ENCODE measurements around the gene KPNA6. TPM values are rescaled to one million over a fixed set of nuclear protein-coding genes. Genes with fewer than 3 reads are reported as not detected.

The KPNA6 gene
- total and polyA plus RNA-seq, 2 experiments from 2014 or later: 33.8 to 45.7 TPM

Other genes with a start within 250 kb of the KPNA6 start
- 105 and 161 TPM in 2 replicates for gene PTP4A2, start 169.7 kb upstream of the KPNA6 start, total RNA-seq
- gene PTP4A2, start 169.7 kb upstream of the KPNA6 start, polyA plus RNA-seq: 285 and 366 TPM in 2 replicates
- 86.8 and 99.5 TPM in 2 replicates for gene KHDRBS1, start 94.2 kb upstream of the KPNA6 start, total RNA-seq
- 116 and 152 TPM in 2 replicates for gene KHDRBS1, start 94.2 kb upstream of the KPNA6 start, polyA plus RNA-seq
- 5.1 TPM in 2 replicates for gene TMEM39B, start 35.1 kb upstream of the KPNA6 start, total RNA-seq
- 4.6 and 7.0 TPM in 2 replicates for gene TMEM39B, start 35.1 kb upstream of the KPNA6 start, polyA plus RNA-seq
- gene TXLNA, start 71.6 kb downstream of the KPNA6 start, total RNA-seq: 40.8 and 40.9 TPM in 2 replicates
- 31.3 and 33.3 TPM in 2 replicates for gene TXLNA, start 71.6 kb downstream of the KPNA6 start, polyA plus RNA-seq
- gene CCDC28B, start 92.5 kb downstream of the KPNA6 start, total RNA-seq: 68.7 and 75.1 TPM in 2 replicates
- 99.7 and 111 TPM in 2 replicates for gene CCDC28B, start 92.5 kb downstream of the KPNA6 start, polyA plus RNA-seq
- 1.4 and 2.0 TPM in 2 replicates for gene IQCC, start 97.6 kb downstream of the KPNA6 start, total RNA-seq
- gene IQCC, start 97.6 kb downstream of the KPNA6 start, polyA plus RNA-seq: 2.8 and 4.8 TPM in 2 replicates
- gene DCDC2B, start 101.0 kb downstream of the KPNA6 start, total RNA-seq: not detected in 2 replicates
- gene DCDC2B, start 101.0 kb downstream of the KPNA6 start, polyA plus RNA-seq: 0.64 and 0.72 TPM in 2 replicates
- gene TMEM234, start 114.3 kb downstream of the KPNA6 start, total RNA-seq: 24.1 and 26.2 TPM in 2 replicates
- gene TMEM234, start 114.3 kb downstream of the KPNA6 start, polyA plus RNA-seq: 36.8 and 38.0 TPM in 2 replicates
- gene EIF3I, start 114.4 kb downstream of the KPNA6 start, total RNA-seq: 165 and 227 TPM in 2 replicates
- gene EIF3I, start 114.4 kb downstream of the KPNA6 start, polyA plus RNA-seq: 239 and 243 TPM in 2 replicates
- 1.4 and 2.1 TPM in 2 replicates for gene FAM167B, start 139.2 kb downstream of the KPNA6 start, total RNA-seq
- 1.2 and 4.6 TPM in 2 replicates for gene FAM167B, start 139.2 kb downstream of the KPNA6 start, polyA plus RNA-seq
- gene LCK, start 143.2 kb downstream of the KPNA6 start, total RNA-seq: 0.18 TPM in 1 of 2 replicates, not detected in the other
- gene LCK, start 143.2 kb downstream of the KPNA6 start, polyA plus RNA-seq: 0.16 TPM in 1 of 2 replicates, not detected in the other
- 67.6 and 76.9 TPM in 2 replicates for gene HDAC1, start 184.0 kb downstream of the KPNA6 start, total RNA-seq
- 96.8 and 110 TPM in 2 replicates for gene HDAC1, start 184.0 kb downstream of the KPNA6 start, polyA plus RNA-seq
- gene MARCKSL1, start 228.2 kb downstream of the KPNA6 start, total RNA-seq: 263 and 317 TPM in 2 replicates
- 435 and 587 TPM in 2 replicates for gene MARCKSL1, start 228.2 kb downstream of the KPNA6 start, polyA plus RNA-seq

All from cardiac muscle cell (in vitro differentiated cells and primary cell).